Right atrium auricular region (tissue), 2 donors: Measurements from ENCODE around the gene HELZ. TPM values are rescaled to one million over a fixed set of nuclear protein-coding genes. Genes with fewer than 3 reads are reported as not detected.
"Not testable (repeated sequence)": the region's sequence is repeated elsewhere in the genome, so short reads cannot be mapped to it uniquely, and the experiment has no call there.

ENCODE experiments used
- DNase-seq: peaks from one replicate; pipeline ENCODE4 v3.0.0-alpha.2; 2019; ENCODE audit warnings: low spot score
- H3K27ac ChIP-seq, 2 donors: fragments of 200-600 bp; sonication (generic); 1 replicate in 1 of 2; 2 replicates in 1 of 2; pipeline ENCODE4 v1.5.1; 2016 to 2019
- H3K27me3 ChIP-seq, 2 donors: fragments of 200-600 bp; sonication (generic); one replicate each; pipeline versions ENCODE4 v1.5.1 to v1.6.0; 2017 to 2019
- H3K36me3 ChIP-seq: fragments of 200-600 bp; sonication (generic); one replicate; pipeline ENCODE4 v1.5.1; 2016
- H3K4me1 ChIP-seq, 2 donors: fragments of 200-600 bp; sonication (generic); one replicate each; pipeline versions ENCODE4 v1.5.1 to v1.6.0; 2017 to 2019
- H3K4me3 ChIP-seq, 2 donors: fragments of 200-600 bp; sonication (generic); 1 replicate in 1 of 2; 2 replicates in 1 of 2; pipeline ENCODE4 v1.5.1; 2017 to 2019; ENCODE audit warnings: mild to moderate bottlenecking in 1 of 2, moderate library complexity in 1 of 2
- H3K9me3 ChIP-seq, 2 donors: fragments of 200-600 bp; sonication (generic); one replicate each; pipeline ENCODE4 v1.5.1; 2019
- total RNA-seq, 2 donors: library from RNA; depleted of rRNA; stranded (reverse); fragments of >200 nt; gene quantifications; one replicate each; pipeline ENCODE4 v1.1.0, GENCODE V29; 2016
- TF ChIP-seq, protein P1 (sequence below), 2 donors: fragments of 200-600 bp; sonication (generic); IDR thresholded peaks; one replicate each; pipeline ENCODE4 v1.5.1; 2019; ENCODE audit warnings: antibody characterized with exemption in 2 of 2

HELZ gene
- total RNA-seq, 2 donors from 2014 or later: 25.2 to 29.1 TPM

DNA sequence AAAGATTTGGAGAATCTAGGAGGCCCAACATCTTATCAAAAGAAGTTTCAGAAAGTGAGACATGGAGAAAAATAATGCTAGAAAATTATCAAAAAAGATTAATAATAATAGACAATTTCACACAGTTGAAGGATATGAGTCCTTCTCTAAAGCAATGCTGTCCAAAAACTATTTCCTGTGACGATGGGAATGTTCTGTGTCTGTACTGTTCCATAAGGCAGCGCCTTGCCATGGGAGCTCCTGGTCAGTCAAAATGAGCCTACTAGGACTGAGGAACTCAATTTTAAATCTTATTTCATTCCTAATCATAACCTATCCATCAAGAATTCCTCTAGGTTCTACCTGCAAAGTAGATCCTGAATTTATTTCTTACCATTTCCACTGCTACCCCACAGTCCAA, 151.6 kb downstream of the HELZ start:
- Histone ChIP-seq H3K36me3 (no peaks in the 10 kb centered on the region), H3K27ac (no peak overlapping the region), H3K4me1 (no peaks in the 10 kb centered on the region), H3K9me3 (no peaks in the 10 kb centered on the region), H3K27me3 (no peaks in the 10 kb centered on the region), H3K4me3 (no peak overlapping the region)
- TF ChIP-seq, protein P1, sequence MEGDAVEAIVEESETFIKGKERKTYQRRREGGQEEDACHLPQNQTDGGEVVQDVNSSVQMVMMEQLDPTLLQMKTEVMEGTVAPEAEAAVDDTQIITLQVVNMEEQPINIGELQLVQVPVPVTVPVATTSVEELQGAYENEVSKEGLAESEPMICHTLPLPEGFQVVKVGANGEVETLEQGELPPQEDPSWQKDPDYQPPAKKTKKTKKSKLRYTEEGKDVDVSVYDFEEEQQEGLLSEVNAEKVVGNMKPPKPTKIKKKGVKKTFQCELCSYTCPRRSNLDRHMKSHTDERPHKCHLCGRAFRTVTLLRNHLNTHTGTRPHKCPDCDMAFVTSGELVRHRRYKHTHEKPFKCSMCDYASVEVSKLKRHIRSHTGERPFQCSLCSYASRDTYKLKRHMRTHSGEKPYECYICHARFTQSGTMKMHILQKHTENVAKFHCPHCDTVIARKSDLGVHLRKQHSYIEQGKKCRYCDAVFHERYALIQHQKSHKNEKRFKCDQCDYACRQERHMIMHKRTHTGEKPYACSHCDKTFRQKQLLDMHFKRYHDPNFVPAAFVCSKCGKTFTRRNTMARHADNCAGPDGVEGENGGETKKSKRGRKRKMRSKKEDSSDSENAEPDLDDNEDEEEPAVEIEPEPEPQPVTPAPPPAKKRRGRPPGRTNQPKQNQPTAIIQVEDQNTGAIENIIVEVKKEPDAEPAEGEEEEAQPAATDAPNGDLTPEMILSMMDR (IDR thresholded peaks at IDR 0.05): no peak
- DNase-seq: no peak

DNA sequence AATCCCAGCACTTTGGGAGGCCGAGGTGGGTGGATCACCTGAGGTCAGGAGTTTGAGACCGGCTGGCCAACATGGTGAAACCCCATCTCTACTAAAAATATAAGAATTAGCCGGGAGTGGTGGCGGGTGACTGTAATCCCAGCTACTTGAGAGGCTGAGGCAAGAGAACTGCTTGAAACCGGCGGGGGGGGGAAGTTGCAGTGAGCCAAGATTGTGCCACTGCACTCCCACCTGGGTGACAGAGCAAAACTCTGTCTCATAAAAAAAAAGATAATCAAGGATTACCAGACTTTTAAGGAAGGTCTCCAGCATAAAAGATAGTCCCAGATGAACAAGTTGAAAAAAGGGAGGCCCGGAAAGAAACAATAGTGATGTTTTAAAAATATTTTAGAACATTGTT, 152.3 kb downstream of the HELZ start:
- DNase-seq, H3K27me3 ChIP-seq, H3K27ac ChIP-seq, H3K4me3 ChIP-seq, H3K4me1 ChIP-seq, H3K9me3 ChIP-seq, H3K36me3 ChIP-seq: not testable (repeated sequence)

DNA sequence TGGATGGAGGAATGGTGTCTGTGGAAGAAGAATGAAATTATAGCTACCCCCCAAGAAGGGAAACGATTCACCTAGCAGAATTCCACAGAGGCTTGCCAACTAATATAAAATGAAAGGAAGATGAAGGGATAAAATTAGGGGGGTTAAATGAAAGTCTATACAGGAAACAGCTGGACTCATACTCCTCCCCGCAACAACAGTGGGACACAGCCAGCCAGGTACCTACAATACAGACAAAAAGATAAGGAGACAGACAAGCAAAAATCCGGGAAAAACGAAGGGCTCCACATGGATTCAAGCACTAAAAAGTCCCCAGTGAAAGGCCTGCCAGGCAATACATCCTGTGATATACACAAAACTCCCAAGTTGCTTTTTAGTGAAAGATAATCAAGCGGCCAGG, 152.7 kb downstream of the HELZ start:
- Histone ChIP-seq H3K9me3 (no peaks in the 10 kb centered on the region), H3K4me3 (no peak overlapping the region), H3K27me3 (no peaks in the 10 kb centered on the region), H3K27ac (no peak overlapping the region), H3K4me1 (no peaks in the 10 kb centered on the region), H3K36me3 (no peaks in the 10 kb centered on the region)
- DNase-seq: no peak
- TF ChIP-seq, protein P1 (IDR thresholded peaks at IDR 0.05): no peak

DNA sequence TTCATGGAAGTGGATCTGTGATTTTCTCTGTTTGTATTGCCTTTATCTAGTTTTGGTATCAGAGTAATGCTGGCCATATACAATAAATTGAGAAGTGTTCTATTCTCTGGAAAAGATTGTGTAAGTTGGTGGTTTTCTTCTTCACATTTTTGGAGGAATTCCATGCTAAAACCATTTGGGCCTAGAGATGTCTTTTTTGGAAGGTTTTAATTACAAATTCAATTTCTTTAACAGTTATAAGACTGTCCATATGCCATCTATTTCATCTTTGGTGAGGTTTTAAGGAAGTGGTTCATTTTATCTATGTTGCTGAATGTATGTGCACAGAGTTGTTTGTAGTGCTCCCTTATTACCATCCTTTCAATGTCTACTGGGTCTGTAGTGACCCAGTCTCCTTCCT, 154.7 kb downstream of the HELZ start:
- H3K36me3 ChIP-seq: peaks cover 9% of the 10 kb centered on the region
- TF ChIP-seq, protein P1 (IDR thresholded peaks at IDR 0.05): no peak
- no peak for DNase-seq
- H3K27ac ChIP-seq: no peak overlapping the region
- no peaks in the 10 kb centered on the region for H3K4me1 ChIP-seq
- no peak overlapping the region for H3K4me3 ChIP-seq
- H3K27me3 ChIP-seq: no peaks in the 10 kb centered on the region
- no peaks in the 10 kb centered on the region for H3K9me3 ChIP-seq

DNA sequence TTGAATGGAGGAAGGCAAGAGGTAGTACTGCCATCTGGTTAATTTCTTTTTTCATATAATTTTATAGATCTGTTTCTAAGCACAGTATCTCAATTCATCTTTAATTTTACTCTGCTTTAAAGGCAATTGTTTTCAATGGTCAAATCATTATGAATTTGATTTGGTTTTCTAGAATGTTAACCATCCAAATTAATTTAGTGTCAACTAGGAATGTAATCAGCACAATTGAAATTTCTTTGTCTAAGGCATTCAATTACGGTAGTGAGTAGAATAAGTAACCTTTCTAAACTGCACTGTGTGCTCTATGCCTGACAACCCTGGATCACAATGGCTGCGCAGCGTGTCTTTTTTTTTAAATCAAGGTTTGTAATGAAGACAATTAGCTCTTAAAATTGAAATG, 156.4 kb downstream of the HELZ start:
- Histone ChIP-seq H3K27me3 (no peaks in the 10 kb centered on the region), H3K4me1 (no peaks in the 10 kb centered on the region), H3K27ac (no peak overlapping the region), H3K36me3 (peaks cover 9% of the 10 kb centered on the region), H3K9me3 (no peaks in the 10 kb centered on the region), H3K4me3 (no peak overlapping the region)
- no peak for DNase-seq
- TF ChIP-seq, protein P1 (IDR thresholded peaks at IDR 0.05): no peak

DNA sequence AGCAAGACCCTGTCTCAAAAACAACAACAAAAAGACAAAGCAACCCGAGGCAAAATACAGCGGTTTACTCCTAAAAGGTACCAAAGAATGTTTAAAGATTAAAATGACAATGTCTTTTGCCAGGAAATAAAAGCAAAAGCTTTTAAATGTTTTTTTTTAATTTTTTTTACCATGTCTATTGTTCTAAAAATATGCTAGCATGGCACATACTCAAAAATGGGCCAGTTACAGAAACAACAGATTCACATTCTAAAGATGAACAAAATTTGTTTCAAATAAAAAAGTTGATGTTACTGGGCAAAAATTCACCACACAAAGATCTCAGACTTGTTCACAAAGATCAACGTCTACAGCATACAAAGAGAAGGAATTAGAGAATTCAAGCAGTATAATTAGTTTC, 159.6 kb downstream of the HELZ start:
- Histone ChIP-seq H3K9me3 (no peaks in the 10 kb centered on the region), H3K4me1 (no peaks in the 10 kb centered on the region), H3K27ac (no peak overlapping the region), H3K27me3 (no peaks in the 10 kb centered on the region), H3K4me3 (no peak overlapping the region), H3K36me3 (peaks cover 9% of the 10 kb centered on the region)
- DNase-seq: no peak
- TF ChIP-seq, protein P1 (IDR thresholded peaks at IDR 0.05): no peak
